ENCODE results near the gene PPP1R12A. TPM values are rescaled to one million over a fixed set of nuclear protein-coding genes. Genes with fewer than 3 reads are reported as not detected.

The PPP1R12A gene
- polyA plus RNA-seq, 2 of the 4 experiments (the other 2 are of a cell fraction): 28.0 to 74.8 TPM

DNA sequence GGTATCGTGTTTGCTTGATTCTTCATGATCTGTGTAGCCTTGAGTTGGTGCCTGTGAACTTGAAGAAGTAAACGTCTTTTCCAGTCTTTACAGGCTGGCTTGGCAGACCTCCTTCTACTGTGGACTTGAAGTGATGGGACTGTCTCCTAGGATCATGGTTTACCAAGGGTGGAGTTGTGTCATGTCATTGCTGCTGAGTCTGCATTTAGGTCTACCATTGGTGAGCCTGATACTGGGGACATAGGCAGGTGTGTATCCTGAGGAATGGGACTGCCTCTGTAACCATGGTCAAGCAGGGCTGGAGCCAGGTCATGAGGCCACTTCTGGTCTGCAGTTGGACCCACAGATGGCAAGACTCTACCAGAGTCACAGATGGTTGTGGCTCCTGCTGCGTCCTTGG lies 20.7 kb upstream of the PPP1R12A start:
- no peak for FAIRE-seq
- CTCF ChIA-PET: no interaction called here
- 27% methylated on average over 3 of the region's 3 CpGs for WGBS (ENCODE audit: missing lambda C conversion rate)

DNA sequence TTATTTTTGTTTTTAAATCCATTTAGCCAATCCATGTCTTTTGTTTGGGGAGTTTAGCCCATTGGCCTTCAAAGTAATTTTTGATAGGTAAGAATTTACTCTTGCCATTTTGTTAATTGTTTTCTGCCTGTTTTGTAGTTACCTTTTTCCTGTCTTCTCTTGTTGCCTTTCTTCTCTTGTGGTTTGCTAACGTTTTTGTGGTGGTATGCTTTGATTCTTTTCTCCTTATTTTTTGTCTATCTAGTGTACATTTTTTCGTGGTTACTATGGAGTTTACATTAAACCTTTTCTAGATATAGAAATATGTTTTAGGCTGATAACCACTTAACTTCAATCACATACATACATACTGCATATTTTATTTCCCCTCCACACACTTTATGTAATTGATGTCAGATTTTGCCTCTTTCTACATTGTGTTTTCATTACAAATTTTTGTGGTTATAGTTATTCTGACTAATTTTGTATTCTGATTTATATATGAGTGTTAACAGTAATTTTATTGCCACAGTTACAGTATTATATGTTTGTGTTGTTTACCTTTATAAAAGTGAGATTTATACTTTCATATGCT lies 19.2 kb upstream of the PPP1R12A start:
- no peak for FAIRE-seq
- ChIA-PET CTCF (no interaction called here), POLR2A (no interaction called here)
- H3K9me3 ChIP-seq: peaks cover 3% of the 10 kb centered on the region; the same call in 1 of the 3 replicates
- WGBS (ENCODE audit: missing lambda C conversion rate): 1% methylated on average over 2 of the region's 2 CpGs
- H3K4me2 ChIP-seq: no peak overlapping the region
- ATAC-seq: no peak
- TF ChIP-seq JUN (IDR thresholded peaks at IDR 0.05) (no peak), CHD4 (IDR thresholded peaks at IDR 0.05; ENCODE audit: borderline replicate concordance) (no peak), CEBPB (IDR thresholded peaks at IDR 0.05) (no peak), HDAC2 (IDR thresholded peaks at IDR 0.05) (no peak), E2F6 (IDR thresholded peaks at IDR 0.05; ENCODE audit: borderline replicate concordance, low read depth) (no peak), ESRRA (IDR thresholded peaks at IDR 0.05; ENCODE audit: borderline replicate concordance, low read length) (no peak), RCOR1 (IDR thresholded peaks at IDR 0.05; ENCODE audit: low read depth, low read length) (no peak), HOXA7 (CRISPR knock-in tag; IDR thresholded peaks at IDR 0.05) (no peak), RFX5 (IDR thresholded peaks at IDR 0.05) (no peak), MYC (IDR thresholded peaks at IDR 0.05; ENCODE audit: borderline replicate concordance, low read length) (no peak), BHLHE40 (IDR thresholded peaks at IDR 0.05; ENCODE audit: low read depth, low read length) (no peak), EHMT2 (IDR thresholded peaks at IDR 0.05; ENCODE audit: low read depth) (no peak), RNF2 (IDR thresholded peaks at IDR 0.05; ENCODE audit: borderline replicate concordance, low read depth) (no peak), SMC3 (IDR thresholded peaks at IDR 0.05) (no peak), ELK1 (IDR thresholded peaks at IDR 0.05; ENCODE audit: low read depth, low read length) (no peak)
- TF ChIP-seq, protein P1, sequence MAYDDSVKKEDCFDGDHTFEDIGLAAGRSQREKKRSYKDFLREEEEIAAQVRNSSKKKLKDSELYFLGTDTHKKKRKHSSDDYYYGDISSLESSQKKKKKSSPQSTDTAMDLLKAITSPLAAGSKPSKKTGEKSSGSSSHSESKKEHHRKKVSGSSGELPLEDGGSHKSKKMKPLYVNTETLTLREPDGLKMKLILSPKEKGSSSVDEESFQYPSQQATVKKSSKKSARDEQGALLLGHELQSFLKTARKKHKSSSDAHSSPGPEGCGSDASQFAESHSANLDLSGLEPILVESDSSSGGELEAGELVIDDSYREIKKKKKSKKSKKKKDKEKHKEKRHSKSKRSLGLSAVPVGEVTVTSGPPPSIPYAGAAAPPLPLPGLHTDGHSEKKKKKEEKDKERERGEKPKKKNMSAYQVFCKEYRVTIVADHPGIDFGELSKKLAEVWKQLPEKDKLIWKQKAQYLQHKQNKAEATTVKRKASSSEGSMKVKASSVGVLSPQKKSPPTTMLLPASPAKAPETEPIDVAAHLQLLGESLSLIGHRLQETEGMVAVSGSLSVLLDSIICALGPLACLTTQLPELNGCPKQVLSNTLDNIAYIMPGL (CRISPR knock-in tag; IDR thresholded peaks at IDR 0.05; ENCODE audit: borderline replicate concordance): no peak
- H3K4me1 ChIP-seq: no peaks in the 10 kb centered on the region
- H3K4me3 ChIP-seq: no peak overlapping the region
- no peak overlapping the region for H3K27ac ChIP-seq
- DNase-seq (ENCODE audit: low read depth in 1 of 2, low spot score in 1 of 2): no peak

More for the DNA sequence above, 20.7 kb upstream of the PPP1R12A start:
- Histone ChIP-seq H3K9me3 (peaks cover 3% of the 10 kb centered on the region; the same call in 1 of the 3 replicates), H3K4me2 (no peak overlapping the region), H3K4me3 (no peak overlapping the region), H3K4me1 (no peaks in the 10 kb centered on the region), H3K27ac (no peak overlapping the region)
- POLR2A ChIA-PET: no interaction called here
- ATAC-seq (no peak), DNase-seq (ENCODE audit: low read depth in 1 of 2, low spot score in 1 of 2) (no peak)
- no peak for TF ChIP-seq E2F6 (IDR thresholded peaks at IDR 0.05; ENCODE audit: borderline replicate concordance, low read depth)
- TF ChIP-seq MAFK (IDR thresholded peaks at IDR 0.05; ENCODE audit: partially characterized antibody): peak; percentile 50

GRCh38 chr12:79949098-79949497 lies 14.2 kb upstream of the PPP1R12A start:
- no peaks in the 10 kb centered on the region for H3K9me3 ChIP-seq
- DNase-seq (ENCODE audit: low read depth in 1 of 2, low spot score in 1 of 2) (no peak), FAIRE-seq (no peak), ATAC-seq (no peak)
- H3K27ac ChIP-seq: no peak overlapping the region
- ChIA-PET CTCF (no interaction called here), POLR2A (no interaction called here)
- WGBS (ENCODE audit: missing lambda C conversion rate): 76% methylated on average over 1 of the region's 1 CpG
- no peak overlapping the region for H3K4me3 ChIP-seq
- H3K4me2 ChIP-seq: no peak overlapping the region
- no peaks in the 10 kb centered on the region for H3K4me1 ChIP-seq
- TF ChIP-seq E2F6 (IDR thresholded peaks at IDR 0.05; ENCODE audit: borderline replicate concordance, low read depth) (no peak), TFCP2L1 (CRISPR knock-in tag; IDR thresholded peaks at IDR 0.05) (no peak), EHMT2 (IDR thresholded peaks at IDR 0.05; ENCODE audit: low read depth) (no peak), CEBPB (IDR thresholded peaks at IDR 0.05) (no peak), PHF8 (IDR thresholded peaks at IDR 0.05; ENCODE audit: borderline replicate concordance, low read depth) (no peak), RARB (CRISPR knock-in tag; IDR thresholded peaks at IDR 0.05) (no peak), ZNF302 (CRISPR knock-in tag; IDR thresholded peaks at IDR 0.05) (no peak), MAX (IDR thresholded peaks at IDR 0.05) (no peak), EP300 (IDR thresholded peaks at IDR 0.05) (no peak), RAD21 (conservative IDR thresholded peaks at IDR 0.05 in 1 of 2, IDR thresholded peaks at IDR 0.05 in 1 of 2) (no peak), HOXA7 (CRISPR knock-in tag; IDR thresholded peaks at IDR 0.05) (no peak), CHD2 (IDR thresholded peaks at IDR 0.05; ENCODE audit: low read length, partially characterized antibody) (no peak), BHLHE40 (IDR thresholded peaks at IDR 0.05; ENCODE audit: low read depth, low read length) (no peak), ZC3H11A (IDR thresholded peaks at IDR 0.05) (no peak), MYC (IDR thresholded peaks at IDR 0.05; ENCODE audit: borderline replicate concordance, low read length) (no peak), GATA3 (IDR thresholded peaks at IDR 0.05; ENCODE audit: borderline replicate concordance) (no peak)
- TF ChIP-seq, protein P2, sequence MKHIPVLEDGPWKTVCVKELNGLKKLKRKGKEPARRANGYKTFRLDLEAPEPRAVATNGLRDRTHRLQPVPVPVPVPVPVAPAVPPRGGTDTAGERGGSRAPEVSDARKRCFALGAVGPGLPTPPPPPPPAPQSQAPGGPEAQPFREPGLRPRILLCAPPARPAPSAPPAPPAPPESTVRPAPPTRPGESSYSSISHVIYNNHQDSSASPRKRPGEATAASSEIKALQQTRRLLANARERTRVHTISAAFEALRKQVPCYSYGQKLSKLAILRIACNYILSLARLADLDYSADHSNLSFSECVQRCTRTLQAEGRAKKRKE (CRISPR knock-in tag; IDR thresholded peaks at IDR 0.05; ENCODE audit: low read depth): no peak
